GM23338 (cell line): ENCODE results near the gene RPS17.

Experiments used
- POLR2AphosphoS5 ChIP-seq: IDR thresholded peaks from 2 replicates; pipeline ENCODE4 v1.6.1; 2016; ENCODE audit warnings: antibody characterized with exemption, low read depth
- TF ChIP-seq, protein P1 (sequence below), 2 experiments: fragments of 200-600 bp in 1 of 2; sonication (generic) in 1 of 2; conservative IDR thresholded peaks; 2 replicates each; pipeline versions ENCODE4 v1.5.1 to v1.6.1; 2016 to 2017; ENCODE audit warnings: antibody characterized with exemption in 2 of 2, low read depth in 2 of 2, mild to moderate bottlenecking in 2 of 2, moderate library complexity in 1 of 2

- TF ChIP-seq, protein P1, sequence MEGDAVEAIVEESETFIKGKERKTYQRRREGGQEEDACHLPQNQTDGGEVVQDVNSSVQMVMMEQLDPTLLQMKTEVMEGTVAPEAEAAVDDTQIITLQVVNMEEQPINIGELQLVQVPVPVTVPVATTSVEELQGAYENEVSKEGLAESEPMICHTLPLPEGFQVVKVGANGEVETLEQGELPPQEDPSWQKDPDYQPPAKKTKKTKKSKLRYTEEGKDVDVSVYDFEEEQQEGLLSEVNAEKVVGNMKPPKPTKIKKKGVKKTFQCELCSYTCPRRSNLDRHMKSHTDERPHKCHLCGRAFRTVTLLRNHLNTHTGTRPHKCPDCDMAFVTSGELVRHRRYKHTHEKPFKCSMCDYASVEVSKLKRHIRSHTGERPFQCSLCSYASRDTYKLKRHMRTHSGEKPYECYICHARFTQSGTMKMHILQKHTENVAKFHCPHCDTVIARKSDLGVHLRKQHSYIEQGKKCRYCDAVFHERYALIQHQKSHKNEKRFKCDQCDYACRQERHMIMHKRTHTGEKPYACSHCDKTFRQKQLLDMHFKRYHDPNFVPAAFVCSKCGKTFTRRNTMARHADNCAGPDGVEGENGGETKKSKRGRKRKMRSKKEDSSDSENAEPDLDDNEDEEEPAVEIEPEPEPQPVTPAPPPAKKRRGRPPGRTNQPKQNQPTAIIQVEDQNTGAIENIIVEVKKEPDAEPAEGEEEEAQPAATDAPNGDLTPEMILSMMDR (conservative IDR thresholded peaks at IDR 0.05; ENCODE audit: low read depth in 2 of 2): no peak
- no peak for TF ChIP-seq POLR2AphosphoS5
Measured at GRCh38 chr15:82570721-82571508, 30.7 kb upstream of the RPS17 start.
